Measurements from ENCODE around the gene LZTS2. TPM values are rescaled to one million over a fixed set of nuclear protein-coding genes. Genes with fewer than 3 reads are reported as not detected.
A peak's percentile ranks its signal among the peaks of the same experiment; 100 is the strongest.

Gene LZTS2
- polyA plus RNA-seq, 1 of the 3 experiments (the other 2 are of a cell fraction), result 50.6 TPM

GRCh38 chr10:101015582-101015973 is 16.0 kb downstream of the LZTS2 start:
- CTCF ChIA-PET, result interaction anchor here (0.6 to 7.2 kb wide), 10 partner anchors 14 to 321 kb away, joined by 3 to 443 read pairs (median 33); partner anchors contain the start of genes LZTS2, MRPL43, PDZD7 and SFXN3
- H3K9me2 ChIP-seq, result no peaks in the 10 kb centered on the region
- no peak overlapping the region for H2AFZ ChIP-seq (ENCODE audit: low read depth)
- H3K4me1 ChIP-seq (ENCODE audit: control insufficient read depth in 1 of 2, insufficient read depth in 2 of 2, low read depth in 1 of 2, low read length in 1 of 2), result peaks cover 8 to 19% of the 10 kb centered on the region in 2 experiments; a peak in 3 of 4 replicates
- peak overlapping the region in 1 of 2 experiments; percentile 13; a peak in 1 of 4 replicates for H3K27ac ChIP-seq (ENCODE audit: low read depth in 2 of 2, low read length in 1 of 2)
- POLR2A ChIA-PET, result interaction anchor here (1.3 kb wide), 1 partner anchor 18 kb away, joined by 5 read pairs; no protein-coding TSS in a partner anchor
- no peaks in the 10 kb centered on the region for H3K36me3 ChIP-seq (replicated peaks in 1 of 2; ENCODE audit: control insufficient read depth in 1 of 2, insufficient read depth in 2 of 2, low read length in 1 of 2)
- 88% methylated on average over 5 of the region's 8 CpGs for WGBS (ENCODE audit: low lambda C conversion rate)
- no peak for DNase-seq
- H3K9me3 ChIP-seq, result no peaks in the 10 kb centered on the region
- H3K79me2 ChIP-seq (ENCODE audit: insufficient read depth), result no peaks in the 10 kb centered on the region
- no peaks in the 10 kb centered on the region for H3K27me3 ChIP-seq (ENCODE audit: insufficient read depth)
- no peak overlapping the region for H3K4me2 ChIP-seq
- H4K20me1 ChIP-seq (ENCODE audit: insufficient read depth), result no peaks in the 10 kb centered on the region
- no peak overlapping the region for H3K9ac ChIP-seq
- no peak for TF ChIP-seq RXRA (IDR thresholded peaks at IDR 0.05; ENCODE audit: borderline replicate concordance, low read depth)
- no peak for TF ChIP-seq RAD21 (IDR thresholded peaks at IDR 0.05; ENCODE audit: low read length)
- no peak for TF ChIP-seq SIN3A (IDR thresholded peaks at IDR 0.05; ENCODE audit: borderline replicate concordance, low read depth, low read length)
- TF ChIP-seq, protein P1, sequence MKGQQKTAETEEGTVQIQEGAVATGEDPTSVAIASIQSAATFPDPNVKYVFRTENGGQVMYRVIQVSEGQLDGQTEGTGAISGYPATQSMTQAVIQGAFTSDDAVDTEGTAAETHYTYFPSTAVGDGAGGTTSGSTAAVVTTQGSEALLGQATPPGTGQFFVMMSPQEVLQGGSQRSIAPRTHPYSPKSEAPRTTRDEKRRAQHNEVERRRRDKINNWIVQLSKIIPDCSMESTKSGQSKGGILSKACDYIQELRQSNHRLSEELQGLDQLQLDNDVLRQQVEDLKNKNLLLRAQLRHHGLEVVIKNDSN (IDR thresholded peaks at IDR 0.05; ENCODE audit: borderline replicate concordance, low read depth), result no peak
- no peak for TF ChIP-seq MXI1 (IDR thresholded peaks at IDR 0.05; ENCODE audit: low read depth, low read length)
- no peak overlapping the region for H3K4me3 ChIP-seq (ENCODE audit: low read depth in 2 of 2, low read length in 1 of 2)
- peaks cover 18% of the 10 kb centered on the region for H3F3A ChIP-seq (replicated peaks; ENCODE audit: insufficient read depth)

- Histone ChIP-seq H3K9ac (no peak overlapping the region), H3K9me2 (no peaks in the 10 kb centered on the region), H3K4me1 (ENCODE audit: control insufficient read depth in 1 of 2, insufficient read depth in 2 of 2, low read depth in 1 of 2, low read length in 1 of 2) (peaks cover 8 to 19% of the 10 kb centered on the region in 2 experiments; a peak in 3 of 4 replicates), H3K9me3 (no peaks in the 10 kb centered on the region), H3K4me3 (ENCODE audit: low read depth in 2 of 2, low read length in 1 of 2) (no peak overlapping the region), H3F3A (replicated peaks; ENCODE audit: insufficient read depth) (peaks cover 16% of the 10 kb centered on the region), H3K27me3 (ENCODE audit: insufficient read depth) (no peaks in the 10 kb centered on the region), H3K79me2 (ENCODE audit: insufficient read depth) (no peaks in the 10 kb centered on the region), H2AFZ (ENCODE audit: low read depth) (no peak overlapping the region), H3K27ac (ENCODE audit: low read depth in 2 of 2, low read length in 1 of 2) (no peak overlapping the region), H4K20me1 (ENCODE audit: insufficient read depth) (no peaks in the 10 kb centered on the region), H3K4me2 (no peak overlapping the region), H3K36me3 (replicated peaks in 1 of 2; ENCODE audit: control insufficient read depth in 1 of 2, insufficient read depth in 2 of 2, low read length in 1 of 2) (no peaks in the 10 kb centered on the region)
- DNase-seq, result no peak
- POLR2A ChIA-PET, result interaction anchor here (0.5 kb wide), 1 partner anchor 107 kb away, joined by 3 read pairs; no protein-coding TSS in a partner anchor
- CTCF ChIA-PET, result interaction anchor here (1.0 to 7.2 kb wide), 10 partner anchors 13 to 323 kb away, joined by 3 to 443 read pairs (median 44); partner anchors contain the start of genes KAZALD1, LZTS2, MRPL43 and PDZD7
- 85% methylated on average over 5 of the region's 5 CpGs for WGBS (ENCODE audit: low lambda C conversion rate)
- TF ChIP-seq POLR2AphosphoS5 (IDR thresholded peaks at IDR 0.05; ENCODE audit: low read depth, low read length) (no peak), FOSL2 (IDR thresholded peaks at IDR 0.05; ENCODE audit: borderline replicate concordance, low read depth) (no peak), MXI1 (IDR thresholded peaks at IDR 0.05; ENCODE audit: low read depth, low read length) (no peak), FOXJ3 (CRISPR knock-in tag; IDR thresholded peaks at IDR 0.05) (no peak), ELF1 (IDR thresholded peaks at IDR 0.05) (no peak), MEF2A (IDR thresholded peaks at IDR 0.05; ENCODE audit: borderline replicate concordance, low read depth) (no peak), NRF1 (IDR thresholded peaks at IDR 0.05; ENCODE audit: low read depth, low read length) (no peak), GABPA (IDR thresholded peaks at IDR 0.05; ENCODE audit: low read depth) (no peak), SMC3 (IDR thresholded peaks at IDR 0.05; ENCODE audit: low read depth, low read length) (no peak), FOXM1 (IDR thresholded peaks at IDR 0.05; ENCODE audit: low read depth) (no peak), EP300 (IDR thresholded peaks at IDR 0.05; ENCODE audit: borderline replicate concordance in 1 of 2, low read depth in 1 of 2, low read length in 1 of 2) (no peak), REST (IDR thresholded peaks at IDR 0.05; ENCODE audit: low read depth, low read length) (no peak), SIN3A (IDR thresholded peaks at IDR 0.05; ENCODE audit: borderline replicate concordance, low read depth, low read length) (no peak), RXRA (IDR thresholded peaks at IDR 0.05; ENCODE audit: borderline replicate concordance, low read depth) (no peak)
- TF ChIP-seq, protein P2, sequence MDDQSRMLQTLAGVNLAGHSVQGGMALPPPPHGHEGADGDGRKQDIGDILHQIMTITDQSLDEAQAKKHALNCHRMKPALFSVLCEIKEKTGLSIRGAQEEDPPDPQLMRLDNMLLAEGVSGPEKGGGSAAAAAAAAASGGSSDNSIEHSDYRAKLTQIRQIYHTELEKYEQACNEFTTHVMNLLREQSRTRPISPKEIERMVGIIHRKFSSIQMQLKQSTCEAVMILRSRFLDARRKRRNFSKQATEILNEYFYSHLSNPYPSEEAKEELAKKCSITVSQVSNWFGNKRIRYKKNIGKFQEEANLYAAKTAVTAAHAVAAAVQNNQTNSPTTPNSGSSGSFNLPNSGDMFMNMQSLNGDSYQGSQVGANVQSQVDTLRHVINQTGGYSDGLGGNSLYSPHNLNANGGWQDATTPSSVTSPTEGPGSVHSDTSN (IDR thresholded peaks at IDR 0.05), result no peak
- TF ChIP-seq, protein P3, sequence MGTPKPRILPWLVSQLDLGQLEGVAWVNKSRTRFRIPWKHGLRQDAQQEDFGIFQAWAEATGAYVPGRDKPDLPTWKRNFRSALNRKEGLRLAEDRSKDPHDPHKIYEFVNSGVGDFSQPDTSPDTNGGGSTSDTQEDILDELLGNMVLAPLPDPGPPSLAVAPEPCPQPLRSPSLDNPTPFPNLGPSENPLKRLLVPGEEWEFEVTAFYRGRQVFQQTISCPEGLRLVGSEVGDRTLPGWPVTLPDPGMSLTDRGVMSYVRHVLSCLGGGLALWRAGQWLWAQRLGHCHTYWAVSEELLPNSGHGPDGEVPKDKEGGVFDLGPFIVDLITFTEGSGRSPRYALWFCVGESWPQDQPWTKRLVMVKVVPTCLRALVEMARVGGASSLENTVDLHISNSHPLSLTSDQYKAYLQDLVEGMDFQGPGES (IDR thresholded peaks at IDR 0.05; ENCODE audit: low read depth, low read length), result no peak
- TF ChIP-seq, protein P4, sequence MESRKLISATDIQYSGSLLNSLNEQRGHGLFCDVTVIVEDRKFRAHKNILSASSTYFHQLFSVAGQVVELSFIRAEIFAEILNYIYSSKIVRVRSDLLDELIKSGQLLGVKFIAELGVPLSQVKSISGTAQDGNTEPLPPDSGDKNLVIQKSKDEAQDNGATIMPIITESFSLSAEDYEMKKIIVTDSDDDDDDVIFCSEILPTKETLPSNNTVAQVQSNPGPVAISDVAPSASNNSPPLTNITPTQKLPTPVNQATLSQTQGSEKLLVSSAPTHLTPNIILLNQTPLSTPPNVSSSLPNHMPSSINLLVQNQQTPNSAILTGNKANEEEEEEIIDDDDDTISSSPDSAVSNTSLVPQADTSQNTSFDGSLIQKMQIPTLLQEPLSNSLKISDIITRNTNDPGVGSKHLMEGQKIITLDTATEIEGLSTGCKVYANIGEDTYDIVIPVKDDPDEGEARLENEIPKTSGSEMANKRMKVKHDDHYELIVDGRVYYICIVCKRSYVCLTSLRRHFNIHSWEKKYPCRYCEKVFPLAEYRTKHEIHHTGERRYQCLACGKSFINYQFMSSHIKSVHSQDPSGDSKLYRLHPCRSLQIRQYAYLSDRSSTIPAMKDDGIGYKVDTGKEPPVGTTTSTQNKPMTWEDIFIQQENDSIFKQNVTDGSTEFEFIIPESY (IDR thresholded peaks at IDR 0.05; ENCODE audit: borderline replicate concordance, low read depth), result no peak
Observed at GRCh38 chr10:101016814-101017213, 17.2 kb downstream of the LZTS2 start.

Data from SK-N-SH (cell line).